Peyer's patch (tissue), 4 donors: Measurements from ENCODE around the gene ZBTB8A.

Source experiments
- CTCF ChIP-seq, 6 experiments: fragments of 450-650 bp in 4 of 6; fragments of 200-600 bp in 2 of 6; sonication (generic) in 1 of 6; IDR thresholded peaks; one replicate each; pipeline ENCODE4 v1.5.1; 2017 to 2019; ENCODE audit warnings: antibody characterized with exemption in 6 of 6, mild to moderate bottlenecking in 3 of 6, moderate library complexity in 1 of 6
- POLR2A ChIP-seq, 2 donors: fragments of 450-650 bp; IDR thresholded peaks; one replicate each; pipeline ENCODE4 v1.5.1; 2017; ENCODE audit warnings: antibody characterized with exemption in 2 of 2, mild to moderate bottlenecking in 2 of 2, moderate library complexity in 2 of 2

GRCh38 chr1:32623775-32624174, 84.5 kb downstream of the ZBTB8A start:
- no peak for TF ChIP-seq CTCF (IDR thresholded peaks at IDR 0.05)
- no peak for TF ChIP-seq POLR2A (IDR thresholded peaks at IDR 0.05)
